RWPE2 (cell line): ENCODE results near the gene PRELID3B.

Experiments used
- ATAC-seq: fragments of 200-7000 bp; cut with Tn5 transposase; 3 replicates; pipeline ENCODE4 v1.9.1; 2021; ENCODE audit warnings: low read depth
- DNase-seq: peaks from one replicate; pipeline ENCODE4 v3.0.0-alpha.2; 2020; ENCODE audit warnings: low spot score
- H3K27ac ChIP-seq: fragments of 450-650 bp; 2 replicates; pipeline ENCODE4 v1.5.1; 2017; ENCODE audit warnings: mild to moderate bottlenecking; ENCODE audit not compliant: poor library complexity, severe bottlenecking
- H3K27me3 ChIP-seq: fragments of 250-450 bp; sonication (Bioruptor Pico); 2 replicates; pipeline ENCODE4 v1.5.1; 2021; ENCODE audit warnings: mild to moderate bottlenecking, moderate library complexity; ENCODE audit not compliant: insufficient read depth, poor library complexity, severe bottlenecking
- H3K36me3 ChIP-seq: fragments of 250-450 bp; sonication (Bioruptor Pico); 2 replicates; pipeline ENCODE4 v1.5.1; 2020; ENCODE audit warnings: low read depth, mild to moderate bottlenecking, moderate library complexity
- H3K4me1 ChIP-seq: fragments of 250-450 bp; sonication (Bioruptor Pico); 2 replicates; pipeline ENCODE4 v1.5.1; 2021; ENCODE audit warnings: mild to moderate bottlenecking, moderate library complexity; ENCODE audit not compliant: insufficient read depth, poor library complexity, severe bottlenecking
- H3K4me3 ChIP-seq: fragments of 250-450 bp; sonication (Bioruptor Pico); 2 replicates; pipeline ENCODE4 v1.5.1; 2021; ENCODE audit warnings: mild to moderate bottlenecking, moderate library complexity; ENCODE audit not compliant: severe bottlenecking
- H3K9me3 ChIP-seq: fragments of 250-450 bp; sonication (Bioruptor Pico); 2 replicates; pipeline ENCODE4 v1.5.1; 2021; ENCODE audit warnings: mild to moderate bottlenecking, moderate library complexity; ENCODE audit not compliant: severe bottlenecking
- CTCF ChIP-seq: fragments of 450-650 bp; IDR thresholded peaks from one replicate; pipeline ENCODE4 v1.5.1; 2017; ENCODE audit warnings: mild to moderate bottlenecking, moderate library complexity; ENCODE audit not compliant: poor library complexity, severe bottlenecking

PRELID3B gene

GRCh38 chr20:59016795-59017492 is 25.6 kb downstream of the PRELID3B start:
- Histone ChIP-seq H3K4me3 (no peak overlapping the region), H3K4me1 (peaks cover 21% of the 10 kb centered on the region), H3K27me3 (no peaks in the 10 kb centered on the region), H3K9me3 (no peaks in the 10 kb centered on the region), H3K27ac (peak overlapping the region; percentile 35), H3K36me3 (no peaks in the 10 kb centered on the region)
- DNase-seq (peak; percentile 55), ATAC-seq (peak; percentile 16; the same call in 1 of the 3 replicates)
- no peak for TF ChIP-seq CTCF

- Histone ChIP-seq H3K4me1 (peaks cover 22% of the 10 kb centered on the region), H3K36me3 (no peaks in the 10 kb centered on the region), H3K27me3 (no peaks in the 10 kb centered on the region), H3K27ac (peak overlapping the region; percentile 35), H3K9me3 (no peaks in the 10 kb centered on the region), H3K4me3 (no peak overlapping the region)
- ATAC-seq = no peak
- no peak for TF ChIP-seq CTCF
- DNase-seq = peak; percentile 69
Observed at GRCh38 chr20:59015812-59016711, 26.5 kb downstream of the PRELID3B start.

- Histone ChIP-seq H3K27me3 (no peaks in the 10 kb centered on the region), H3K9me3 (no peaks in the 10 kb centered on the region), H3K27ac (no peak overlapping the region), H3K4me3 (no peak overlapping the region), H3K36me3 (no peaks in the 10 kb centered on the region), H3K4me1 (peaks cover 23% of the 10 kb centered on the region)
- DNase-seq = peak; percentile 70
- ATAC-seq = no peak
- TF ChIP-seq CTCF = no peak
Observed at GRCh38 chr20:59015411-59015810, 27.2 kb downstream of the PRELID3B start.

GRCh38 chr20:59014680-59015389 is 27.8 kb downstream of the PRELID3B start:
- H3K4me1 ChIP-seq = peaks cover 26% of the 10 kb centered on the region
- no peak for TF ChIP-seq CTCF
- no peaks in the 10 kb centered on the region for H3K36me3 ChIP-seq
- H3K4me3 ChIP-seq = no peak overlapping the region
- H3K27me3 ChIP-seq = no peaks in the 10 kb centered on the region
- DNase-seq = peak; percentile 77
- H3K9me3 ChIP-seq = no peaks in the 10 kb centered on the region
- ATAC-seq = no peak
- H3K27ac ChIP-seq = no peak overlapping the region
